Measurements from ENCODE around the gene DAD1.

Gene DAD1

DNA sequence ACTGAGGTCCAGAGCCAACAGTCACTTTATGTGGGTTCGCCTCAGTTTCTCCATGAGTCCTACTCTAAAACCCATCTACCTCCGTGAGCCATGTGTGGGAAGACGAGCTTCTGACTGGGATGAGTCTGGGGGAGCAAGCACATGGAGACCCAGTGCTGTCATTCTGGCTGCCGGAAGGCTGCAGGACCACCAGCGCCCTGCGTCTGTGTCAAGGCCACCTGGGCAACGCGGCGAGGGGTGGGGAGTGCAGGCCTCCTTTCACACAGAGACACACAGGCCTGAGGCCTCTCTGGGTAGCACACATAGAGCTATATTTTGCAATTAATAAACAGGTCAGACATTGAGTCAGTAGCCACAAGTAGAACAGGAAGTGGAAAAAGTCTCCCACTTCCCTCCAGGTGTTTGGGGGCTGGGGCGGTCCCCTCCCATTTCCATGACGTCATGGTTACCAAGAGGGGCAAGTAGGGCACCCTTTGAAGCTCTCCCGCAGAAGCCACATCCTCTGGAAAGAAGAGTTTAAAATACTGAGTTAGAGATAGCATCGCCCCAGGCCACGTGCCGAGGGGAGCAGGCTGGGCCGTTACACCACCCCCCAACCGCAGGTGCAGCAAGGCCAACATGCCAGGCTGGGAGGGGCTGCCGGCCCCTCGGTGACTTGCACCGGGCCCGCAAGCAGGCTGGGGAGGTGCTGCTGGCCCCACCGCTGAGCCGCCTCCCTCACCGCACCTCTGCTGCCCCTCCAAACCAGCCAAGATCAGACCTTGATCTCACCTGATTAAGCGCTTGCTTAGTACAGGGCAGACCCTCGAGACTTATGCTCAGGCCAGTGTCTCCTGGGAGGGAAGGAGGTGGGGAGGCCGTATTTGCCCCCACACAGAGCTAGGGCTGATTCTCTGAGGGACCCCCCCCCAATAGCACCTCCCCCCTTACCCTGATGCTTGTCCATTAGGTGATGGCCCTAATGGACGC, 32.7 kb downstream of the DAD1 start:
- Histone ChIP-seq H3K4me3 (ENCODE audit: low read length in 2 of 2) (no peak overlapping the region), H2BK15ac (ENCODE audit: low read length) (peak overlapping the region; percentile 62), H3K4ac (ENCODE audit: low read length) (peak overlapping the region; percentile 91), H3K9ac (ENCODE audit: low read depth, low read length, poor library complexity) (peak overlapping the region; percentile 33), H3K9me3 (replicated peaks in 1 of 2; ENCODE audit: control insufficient read depth in 2 of 2, insufficient read depth in 1 of 2, low read depth in 1 of 2, low read length in 2 of 2) (no peaks in the 10 kb centered on the region), H3K27ac (replicated peaks; ENCODE audit: low read length) (no peak overlapping the region), H3K27me3 (ENCODE audit: control insufficient read depth in 3 of 3, insufficient read depth in 3 of 3, low read depth in 1 of 3, low read length in 3 of 3) (no peaks in the 10 kb centered on the region), H2BK5ac (ENCODE audit: low read length) (peak overlapping the region; percentile 71), H3K23ac (ENCODE audit: low read depth, low read length, poor library complexity) (peak overlapping the region; percentile 80), H3K79me1 (ENCODE audit: low read depth, low read length) (peaks cover 3% of the 10 kb centered on the region), H3K36me3 (replicated peaks in 1 of 2; ENCODE audit: control insufficient read depth in 2 of 2, insufficient read depth in 2 of 2, low read length in 2 of 2) (no peaks in the 10 kb centered on the region), H4K91ac (ENCODE audit: low read depth, low read length, poor library complexity) (peak overlapping the region; percentile 60), H3K4me2 (ENCODE audit: insufficient read depth, low read length, poor library complexity, severe bottlenecking) (no peak overlapping the region), H4K8ac (ENCODE audit: low read depth, low read length) (no peak overlapping the region), H2BK120ac (ENCODE audit: low read depth, low read length) (peak overlapping the region; percentile 87), H3K14ac (ENCODE audit: low read length) (no peak overlapping the region), H3K18ac (ENCODE audit: low read length) (peak overlapping the region; percentile 91), H2AFZ (ENCODE audit: low read length) (peak overlapping the region; percentile 95), H2BK12ac (ENCODE audit: low read length) (peak overlapping the region; percentile 93), H2AK5ac (ENCODE audit: low read depth, low read length) (peak overlapping the region; percentile 99), H3K4me1 (ENCODE audit: control insufficient read depth in 2 of 2, insufficient read depth in 1 of 2, low read depth in 1 of 2, low read length in 2 of 2) (peaks cover 4 to 19% of the 10 kb centered on the region in 2 donors)
- WGBS, 2 donors (ENCODE audit: extremely low coverage in 2 of 2, insufficient read length in 2 of 2, insufficient replicate concordance in 1 of 2) = no CpG with 5 or more reads among the region's 28 CpGs
- no peak for DNase-seq (ENCODE audit: low spot score)

DNA sequence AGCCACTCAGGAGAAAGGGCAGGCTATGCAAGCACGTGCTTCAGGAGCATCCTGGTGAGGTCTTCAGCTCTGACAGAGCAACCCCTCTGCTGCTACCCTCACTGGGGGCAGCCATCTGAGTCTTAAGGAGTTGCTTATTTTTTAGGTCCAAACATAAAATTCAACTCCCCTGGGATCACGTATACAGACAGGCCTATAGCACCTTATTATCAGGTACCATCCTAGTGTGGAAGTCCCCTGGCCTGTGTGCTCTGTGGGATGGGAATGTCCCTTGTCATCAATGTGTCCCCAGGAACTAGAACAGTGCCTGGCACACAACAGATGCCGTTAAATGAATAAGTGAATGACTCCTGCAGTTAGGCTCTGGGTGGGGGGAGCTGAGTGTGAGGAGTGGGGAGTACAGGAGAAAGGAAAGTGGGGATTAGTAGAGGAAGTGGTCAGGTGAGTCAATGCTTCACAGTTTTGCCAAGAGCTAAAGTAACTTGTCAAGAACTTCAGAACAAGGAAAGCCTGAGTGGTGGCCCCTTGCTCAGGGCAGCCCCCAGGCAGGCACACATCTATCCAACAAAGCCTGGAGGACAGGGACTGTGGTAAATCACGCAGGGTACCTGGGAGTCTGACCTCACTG, 33.5 kb downstream of the DAD1 start:
- no peaks in the 10 kb centered on the region for H3K9me3 ChIP-seq (replicated peaks in 1 of 2; ENCODE audit: control insufficient read depth in 2 of 2, insufficient read depth in 1 of 2, low read depth in 1 of 2, low read length in 2 of 2)
- no peak overlapping the region for H4K8ac ChIP-seq (ENCODE audit: low read depth, low read length)
- H3K4me1 ChIP-seq (ENCODE audit: control insufficient read depth in 2 of 2, insufficient read depth in 1 of 2, low read depth in 1 of 2, low read length in 2 of 2) = peaks cover 4 to 13% of the 10 kb centered on the region in 2 donors
- no peak overlapping the region for H3K18ac ChIP-seq (ENCODE audit: low read length)
- H2BK15ac ChIP-seq (ENCODE audit: low read length) = peak overlapping the region; percentile 37
- H3K23ac ChIP-seq (ENCODE audit: low read depth, low read length, poor library complexity) = no peak overlapping the region
- H3K14ac ChIP-seq (ENCODE audit: low read length) = no peak overlapping the region
- H2BK120ac ChIP-seq (ENCODE audit: low read depth, low read length) = no peak overlapping the region
- H2BK5ac ChIP-seq (ENCODE audit: low read length) = no peak overlapping the region
- H3K27me3 ChIP-seq (ENCODE audit: control insufficient read depth in 3 of 3, insufficient read depth in 3 of 3, low read depth in 1 of 3, low read length in 3 of 3) = no peaks in the 10 kb centered on the region
- WGBS, 2 donors (ENCODE audit: extremely low coverage in 2 of 2, insufficient read length in 2 of 2, insufficient replicate concordance in 1 of 2) = no CpG with 5 or more reads among the region's 4 CpGs
- H2AK5ac ChIP-seq (ENCODE audit: low read depth, low read length) = peak overlapping the region; percentile 68
- H3K4me3 ChIP-seq (ENCODE audit: low read length in 2 of 2) = no peak overlapping the region
- no peak overlapping the region for H2BK12ac ChIP-seq (ENCODE audit: low read length)
- H3K27ac ChIP-seq (replicated peaks; ENCODE audit: low read length) = no peak overlapping the region
- H3K4ac ChIP-seq (ENCODE audit: low read length) = no peak overlapping the region
- no peak for DNase-seq (ENCODE audit: low spot score)
- no peaks in the 10 kb centered on the region for H3K36me3 ChIP-seq (replicated peaks in 1 of 2; ENCODE audit: control insufficient read depth in 2 of 2, insufficient read depth in 2 of 2, low read length in 2 of 2)
- H2AFZ ChIP-seq (ENCODE audit: low read length) = no peak overlapping the region
- peaks cover 3% of the 10 kb centered on the region for H3K79me1 ChIP-seq (ENCODE audit: low read depth, low read length)
- H3K9ac ChIP-seq (ENCODE audit: low read depth, low read length, poor library complexity) = no peak overlapping the region
- H3K4me2 ChIP-seq (ENCODE audit: insufficient read depth, low read length, poor library complexity, severe bottlenecking) = no peak overlapping the region
- no peak overlapping the region for H4K91ac ChIP-seq (ENCODE audit: low read depth, low read length, poor library complexity)

DNA sequence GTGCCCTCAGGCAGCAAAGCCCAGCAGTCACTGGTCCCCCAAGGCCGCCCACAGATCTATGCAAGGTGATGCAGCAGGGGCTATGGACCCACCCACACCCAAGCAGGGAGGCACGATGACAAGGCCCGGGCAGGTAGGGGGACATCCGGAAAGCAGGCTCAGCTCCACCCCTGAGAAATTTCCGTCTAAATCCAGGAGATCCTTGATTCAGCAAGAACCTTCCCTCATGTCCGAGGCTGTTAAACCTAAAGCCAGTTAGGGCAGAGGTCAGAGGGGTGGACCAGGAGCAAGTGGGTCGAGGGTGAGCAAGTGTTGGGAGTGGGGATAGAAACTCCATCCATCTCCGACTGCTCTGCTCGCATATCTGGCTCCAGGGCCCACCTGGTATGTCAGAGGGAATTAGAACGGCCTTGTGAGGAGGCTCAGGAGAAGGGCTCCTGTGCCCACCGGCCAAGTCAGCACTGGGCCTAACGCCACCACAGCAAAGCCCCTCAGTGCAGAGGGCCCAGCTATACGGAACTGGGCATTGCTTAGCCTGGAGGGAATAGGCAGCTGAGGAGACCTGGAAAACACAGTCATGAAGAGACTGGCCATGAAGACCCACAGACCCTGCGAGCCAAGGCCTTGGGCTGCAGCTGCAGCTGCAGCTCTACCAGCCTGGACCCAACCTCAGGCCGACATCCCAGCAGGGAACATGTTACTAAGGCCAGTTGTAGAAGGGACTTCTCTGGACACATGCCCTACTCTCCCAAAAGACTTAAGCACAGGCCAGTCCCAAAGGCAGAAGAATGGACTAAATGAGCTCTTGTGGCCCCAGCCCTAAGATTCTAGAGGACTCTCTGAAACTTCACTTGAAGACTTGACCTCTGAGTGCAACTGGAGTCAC, 34.3 kb downstream of the DAD1 start:
- Histone ChIP-seq H2AK5ac (ENCODE audit: low read depth, low read length) (peak overlapping the region; percentile 60), H3K9ac (ENCODE audit: low read depth, low read length, poor library complexity) (no peak overlapping the region), H2BK12ac (ENCODE audit: low read length) (peak overlapping the region; percentile 46), H2BK15ac (ENCODE audit: low read length) (peak overlapping the region; percentile 20), H3K4me2 (ENCODE audit: insufficient read depth, low read length, poor library complexity, severe bottlenecking) (no peak overlapping the region), H4K8ac (ENCODE audit: low read depth, low read length) (no peak overlapping the region), H3K36me3 (replicated peaks in 1 of 2; ENCODE audit: control insufficient read depth in 2 of 2, insufficient read depth in 2 of 2, low read length in 2 of 2) (no peaks in the 10 kb centered on the region), H3K4me3 (ENCODE audit: low read length in 2 of 2) (no peak overlapping the region), H3K23ac (ENCODE audit: low read depth, low read length, poor library complexity) (no peak overlapping the region), H3K14ac (ENCODE audit: low read length) (no peak overlapping the region), H2BK120ac (ENCODE audit: low read depth, low read length) (no peak overlapping the region), H2AFZ (ENCODE audit: low read length) (no peak overlapping the region), H3K27ac (replicated peaks; ENCODE audit: low read length) (no peak overlapping the region), H3K9me3 (replicated peaks in 1 of 2; ENCODE audit: control insufficient read depth in 2 of 2, insufficient read depth in 1 of 2, low read depth in 1 of 2, low read length in 2 of 2) (no peaks in the 10 kb centered on the region), H3K4me1 (ENCODE audit: control insufficient read depth in 2 of 2, insufficient read depth in 1 of 2, low read depth in 1 of 2, low read length in 2 of 2) (peaks cover 8 to 20% of the 10 kb centered on the region in 2 donors), H4K91ac (ENCODE audit: low read depth, low read length, poor library complexity) (no peak overlapping the region), H3K79me1 (ENCODE audit: low read depth, low read length) (peaks cover 3% of the 10 kb centered on the region), H3K4ac (ENCODE audit: low read length) (no peak overlapping the region), H2BK5ac (ENCODE audit: low read length) (no peak overlapping the region), H3K27me3 (ENCODE audit: control insufficient read depth in 3 of 3, insufficient read depth in 3 of 3, low read depth in 1 of 3, low read length in 3 of 3) (no peaks in the 10 kb centered on the region), H3K18ac (ENCODE audit: low read length) (peak overlapping the region; percentile 11)
- no CpG with 5 or more reads among the region's 15 CpGs for WGBS, 2 donors (ENCODE audit: extremely low coverage in 2 of 2, insufficient read length in 2 of 2, insufficient replicate concordance in 1 of 2)
- no peak for DNase-seq (ENCODE audit: low spot score)
